ENCODE results near the gene FCHSD2.

DNA sequence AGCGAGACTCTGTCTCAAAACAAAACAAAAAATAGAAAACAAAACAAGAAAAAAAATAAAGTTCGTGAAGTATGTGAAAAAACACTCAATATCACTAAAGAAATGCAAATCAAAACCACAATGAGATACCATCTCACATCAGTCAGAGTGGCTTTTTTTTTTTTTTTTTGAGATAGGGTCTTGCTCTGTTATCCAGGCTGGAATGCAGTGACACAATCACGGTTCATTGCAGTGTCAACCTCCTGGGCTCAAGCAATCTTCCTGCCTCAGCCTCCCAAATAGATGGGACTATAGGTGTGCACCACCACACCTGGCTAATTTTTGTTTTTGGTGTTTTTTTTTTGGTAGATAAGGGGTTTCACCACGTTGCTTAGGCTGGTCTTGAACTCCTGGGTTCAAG is 290.4 kb downstream of the FCHSD2 start:
- TF ChIP-seq TAF1 (IDR thresholded peaks at IDR 0.05; ENCODE audit: low read depth, low read length) (no peak), POLR2AphosphoS5 (IDR thresholded peaks at IDR 0.05; ENCODE audit: low read depth, low read length) (no peak), POLR2A (IDR thresholded peaks at IDR 0.05; ENCODE audit: low read depth, low read length) (no peak), POU2F2 (IDR thresholded peaks at IDR 0.05; ENCODE audit: low read depth, low read length) (no peak), SPI1 (IDR thresholded peaks at IDR 0.05; ENCODE audit: low read depth, low read length) (no peak)

All from GM12891 (cell line).